ENCODE measurements around the gene RNF157. TPM values are rescaled to one million over a fixed set of nuclear protein-coding genes. Genes with fewer than 3 reads are reported as not detected.
A peak's percentile ranks its signal among the peaks of the same experiment; 100 is the strongest.

RNF157 gene
- total and polyA plus RNA-seq, 9 of the 15 experiments (the other 6 are each of a cell fraction or from before 2014, with no cell fraction given) = 8.1 to 31.7 (median 20.8) TPM

DNA sequence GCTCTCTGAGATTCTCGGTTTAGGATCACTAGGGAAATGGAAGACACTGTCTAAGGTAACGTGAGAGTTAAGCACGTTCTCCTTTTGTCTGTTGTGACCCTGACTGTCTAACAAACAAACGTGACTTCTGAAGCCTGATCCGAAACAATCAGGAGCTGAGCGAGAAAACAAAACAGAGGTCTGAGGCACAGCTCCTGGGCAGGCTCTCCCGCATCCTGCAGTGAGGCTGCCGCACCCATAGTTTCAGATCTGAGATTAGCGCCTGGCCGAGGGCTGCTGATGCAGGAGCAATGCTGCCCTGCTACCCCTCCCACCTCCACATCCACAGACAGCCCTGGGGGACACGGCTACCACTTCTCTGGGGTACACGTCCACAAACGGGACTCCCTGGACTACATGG, 46.7 kb downstream of the RNF157 start (continued):
- TF ChIP-seq ZNF232 (CRISPR knock-in tag; IDR thresholded peaks at IDR 0.05) = no peak
- 0 out of 2 replicates have a peak, but pooled peaks have one; percentile 38 for TF ChIP-seq GATA2 (CRISPR knock-in tag; IDR thresholded peaks at IDR 0.05)
- 0 out of 2 replicates have a peak, but pooled peaks have one; percentile 16 for TF ChIP-seq SOX6 (IDR thresholded peaks at IDR 0.05)
- peak; percentile 38 for TF ChIP-seq REST (IDR thresholded peaks at IDR 0.05; ENCODE audit: borderline replicate concordance)
- no peak for TF ChIP-seq REST (CRISPR knock-in tag; IDR thresholded peaks at IDR 0.05; ENCODE audit: low read depth)
- TF ChIP-seq RREB1 (CRISPR knock-in tag; IDR thresholded peaks at IDR 0.05) = 0 out of 2 replicates have a peak, but pooled peaks have one; percentile 55
- TF ChIP-seq ZEB2 (IDR thresholded peaks at IDR 0.05) = 0 out of 2 replicates have a peak, but pooled peaks have one; percentile 9
- TF ChIP-seq NR2C2 (CRISPR knock-in tag; IDR thresholded peaks at IDR 0.05) = no peak
- 0 out of 2 replicates have a peak, but pooled peaks have one; percentile 12 for TF ChIP-seq NR2C2 (tag; IDR thresholded peaks at IDR 0.05)
